Iris pigment epithelial cell (primary cell): ENCODE data around the gene RTN4R.
"Not testable (repeated sequence)": the region's sequence is repeated elsewhere in the genome, so short reads cannot be mapped to it uniquely, and the experiment has no call there.

Experiments
- DNase-seq: peaks from one replicate; pipeline ENCODE4 v3.0.0-alpha.2; 2011; ENCODE audit warnings: low read depth

The RTN4R gene

GRCh38 chr22:20286784-20287423, 18.8 kb upstream of the RTN4R start:
- not testable (repeated sequence) for DNase-seq

- DNase-seq = not testable (repeated sequence)
Measured at GRCh38 chr22:20286312-20286660, 18.2 kb upstream of the RTN4R start.

- peak; percentile 26 for DNase-seq
Measured at GRCh38 chr22:20285473-20286311, 17.6 kb upstream of the RTN4R start.

- no peak for DNase-seq
Measured at GRCh38 chr22:20284471-20285086, 16.5 kb upstream of the RTN4R start.

- no peak for DNase-seq
Measured at GRCh38 chr22:20283674-20284066, 15.6 kb upstream of the RTN4R start.

GRCh38 chr22:20282901-20283673, 15.0 kb upstream of the RTN4R start:
- DNase-seq = no peak

- no peak for DNase-seq
Measured at GRCh38 chr22:20281891-20282290, 13.8 kb upstream of the RTN4R start.

GRCh38 chr22:20281473-20281872, 13.4 kb upstream of the RTN4R start:
- DNase-seq = not testable (repeated sequence)

- no peak for DNase-seq
Measured at GRCh38 chr22:20280866-20281265, 12.7 kb upstream of the RTN4R start.

- not testable (repeated sequence) for DNase-seq
Measured at GRCh38 chr22:20280163-20280562, 12.0 kb upstream of the RTN4R start.

GRCh38 chr22:20279662-20280134, 11.6 kb upstream of the RTN4R start:
- peak; percentile 58 for DNase-seq

- not testable (repeated sequence) for DNase-seq
Measured at GRCh38 chr22:20278726-20279490, 10.8 kb upstream of the RTN4R start.

GRCh38 chr22:20277936-20278635, 10.0 kb upstream of the RTN4R start:
- not testable (repeated sequence) for DNase-seq

GRCh38 chr22:20276468-20276867, 8.3 kb upstream of the RTN4R start:
- DNase-seq = no peak

GRCh38 chr22:20275836-20276235, 7.7 kb upstream of the RTN4R start:
- no peak for DNase-seq

GRCh38 chr22:20275325-20275724, 7.2 kb upstream of the RTN4R start:
- DNase-seq = not testable (repeated sequence)

GRCh38 chr22:20274374-20274773, 6.3 kb upstream of the RTN4R start:
- DNase-seq = not testable (repeated sequence)

- DNase-seq = no peak
Measured at GRCh38 chr22:20273758-20274181, 5.7 kb upstream of the RTN4R start.

- DNase-seq = no peak
Measured at GRCh38 chr22:20272700-20273099, 4.6 kb upstream of the RTN4R start.

- no peak for DNase-seq
Measured at GRCh38 chr22:20272174-20272573, 4.1 kb upstream of the RTN4R start.
